GM12878 (cell line): ENCODE data around the gene SMARCD1. TPM values are rescaled to one million over a fixed set of nuclear protein-coding genes. Genes with fewer than 3 reads are reported as not detected.

Source experiments
- ATF3 ChIP-seq: IDR thresholded peaks from 2 replicates; pipeline ENCODE4 v1.6.1; 2011; ENCODE audit warnings: low read depth, mild to moderate bottlenecking, low read length, moderate library complexity, borderline replicate concordance; ENCODE audit errors: extremely low read depth
- CEBPZ ChIP-seq: fragments of 150-350 bp; IDR thresholded peaks from 2 replicates; pipeline ENCODE4 v1.6.1; 2016; ENCODE audit warnings: low read depth, low read length
- GATAD2B ChIP-seq: fragments of 450-650 bp; conservative IDR thresholded peaks from 2 replicates; pipeline ENCODE4 v1.6.1; 2017; ENCODE audit warnings: low read depth, mild to moderate bottlenecking, moderate library complexity
- HSF1 ChIP-seq: fragments of 150-350 bp; IDR thresholded peaks from 2 replicates; pipeline ENCODE4 v1.6.1; 2014; ENCODE audit warnings: mild to moderate bottlenecking, low read depth, low read length
- IRF3 ChIP-seq: fragments of 450-650 bp; IDR thresholded peaks from 2 replicates; pipeline ENCODE4 v1.6.1; 2014; ENCODE audit warnings: mild to moderate bottlenecking
- NFXL1 ChIP-seq: fragments of 450-650 bp; IDR thresholded peaks from 2 replicates; pipeline ENCODE4 v1.6.1; 2017; ENCODE audit warnings: antibody characterized with exemption, mild to moderate bottlenecking, borderline replicate concordance
- NFYA ChIP-seq: IDR thresholded peaks from 2 replicates; pipeline ENCODE4 v1.6.1; 2011; ENCODE audit warnings: low read depth, mild to moderate bottlenecking, low read length, improper control_type of control experiment, borderline replicate concordance
- NFYB ChIP-seq: IDR thresholded peaks from 2 replicates; pipeline ENCODE4 v1.6.1; 2011; ENCODE audit warnings: low read depth, mild to moderate bottlenecking, low read length, improper control_type of control experiment, moderate library complexity; ENCODE audit not compliant: insufficient read depth
- NR2F1 ChIP-seq: fragments of 450-650 bp; conservative IDR thresholded peaks from 2 replicates; pipeline ENCODE4 v1.6.1; 2017; ENCODE audit warnings: mild to moderate bottlenecking
- RCOR1 ChIP-seq: conservative IDR thresholded peaks from 2 replicates; pipeline ENCODE4 v1.6.1; 2012; ENCODE audit warnings: low read depth, low read length, improper control_type of control experiment
- REST ChIP-seq: IDR thresholded peaks from 2 replicates; pipeline ENCODE4 v1.6.1; 2012; ENCODE audit warnings: mild to moderate bottlenecking, low read depth, low read length
- TAF1 ChIP-seq: IDR thresholded peaks from 2 replicates; pipeline ENCODE4 v1.6.1; 2011; ENCODE audit warnings: mild to moderate bottlenecking, low read depth, low read length, borderline replicate concordance
- WRNIP1 ChIP-seq: IDR thresholded peaks from 2 replicates; pipeline ENCODE4 v1.6.1; 2011; ENCODE audit warnings: low read depth, low read length, improper control_type of control experiment, borderline replicate concordance
- ZBTB11 ChIP-seq: fragments of 450-650 bp; formaldehyde crosslinking; IDR thresholded peaks from 2 replicates; pipeline ENCODE4 v1.5.0; 2022; ENCODE audit warnings: mild to moderate bottlenecking, missing genetic modification characterization
- polyA plus RNA-seq, 11 experiments: library from polyadenylated mRNA; depleted of rRNA in 4 of 11; unstranded in 6 of 11; stranded (reverse) in 5 of 11; fragments of >200 nt; fragmentation: Nextera tagmentation in 4 of 11; fragmentation: Illumina TruSeq in 1 of 11; extraction: Ambion mirVana in 4 of 11; extraction: Trizol in 1 of 11; gene quantifications; 1 replicate in 1 of 11; 2 replicates in 10 of 11; pipeline versions ENCODE4 v1.2.1 to v1.2.3, GENCODE V29; 2011 to 2016; ENCODE audit warnings: inconsistent platforms in 2 of 11, missing spikeins in 2 of 11, low read depth in 1 of 11
- total RNA-seq, 4 experiments: library from RNA; depleted of rRNA in 3 of 4; stranded (reverse); fragments of >200 nt in 3 of 4; fragmentation: Illumina TruSeq in 1 of 4; extraction: Trizol in 1 of 4; gene quantifications; 2 replicates each; pipeline versions ENCODE4 v1.2.1 to v1.2.3, GENCODE V29; 2013 to 2021

SMARCD1 gene
- total and polyA plus RNA-seq, 10 of the 15 experiments (the other 5 are each of a cell fraction or from before 2014, with no cell fraction given), result 1.4 to 92.4 (median 58.9) TPM

- TF ChIP-seq WRNIP1 (no peak), TAF1 (peak; percentile 92), NR2F1 (peak; percentile 70), NFYA (no peak; the same call in 1 of the 2 replicates), NFYB (peak; percentile 93), GATAD2B (peak; percentile 62), NFXL1 (no peak), CEBPZ (peak; percentile 57), REST (no peak), HSF1 (no peak), IRF3 (0 out of 2 replicates have a peak, but pooled peaks have one; percentile 60), ATF3 (no peak), ZBTB11 (CRISPR knock-in tag) (no peak), RCOR1 (no peak)
Measured at GRCh38 chr12:50111693-50112455, 26.7 kb downstream of the SMARCD1 start, which contains the start of gene COX14 (continued).
